GM12873 (cell line): ENCODE results near the gene BAG2.
A peak's percentile ranks its signal among the peaks of the same experiment; 100 is the strongest.

Experiments used
- CTCF ChIP-seq: IDR thresholded peaks from 2 replicates; pipeline ENCODE4 v1.5.1; 2012; ENCODE audit warnings: low read depth, mild to moderate bottlenecking, moderate library complexity, low read length, control low read depth; ENCODE audit not compliant: insufficient read depth; ENCODE audit errors: missing control alignments

Gene BAG2

GRCh38 chr6:57172136-57173055 lies at the start of gene BAG2:
Gene BAG2 (plus strand): TSS chr6:57172326. CDS start chr6:57172698, 372 bp downstream.
- peak; percentile 25 for TF ChIP-seq CTCF

GRCh38 chr6:57123111-57123510 lies 49.0 kb upstream of the BAG2 start:
- no peak for TF ChIP-seq CTCF

- TF ChIP-seq CTCF, result no peak
These were observed 44.4 kb upstream of the BAG2 start for GRCh38 chr6:57127763-57128162.

GRCh38 chr6:57130661-57131177 lies 41.4 kb upstream of the BAG2 start:
- TF ChIP-seq CTCF, result no peak

- no peak for TF ChIP-seq CTCF
These were observed 37.2 kb upstream of the BAG2 start for GRCh38 chr6:57134954-57135353.

- TF ChIP-seq CTCF, result no peak
These were observed 36.2 kb upstream of the BAG2 start for GRCh38 chr6:57135885-57136284.

- TF ChIP-seq CTCF, result no peak
These were observed 34.8 kb upstream of the BAG2 start for GRCh38 chr6:57137350-57137749.
